Endothelial cell of umbilical vein (primary cell): ENCODE results near the gene PPP2R2D. TPM values are rescaled to one million over a fixed set of nuclear protein-coding genes. Genes with fewer than 3 reads are reported as not detected.

Experiments
- BruUV-seq: library from RNA; stranded (reverse); fragments of 400-500 nt; replicated peaks from 2 replicates; lab custom pipeline; 2021; lab: Mats Ljungman, UMichigan
- CTCF ChIA-PET: fragments of 300-600, 350-600 bp; sonication (Branson Sonifier 250); formaldehyde crosslinking; loops from one replicate; lab custom pipeline; 2021; ENCODE audit warnings: antibody characterized with exemption, inconsistent platforms; lab: Charles Lee
- POLR2A ChIA-PET: fragments of 300-600, 350-600 bp; sonication (Branson Sonifier 250); formaldehyde crosslinking; loops from one replicate; lab custom pipeline; 2021; ENCODE audit warnings: antibody characterized with exemption, inconsistent platforms; lab: Charles Lee
- DNase-seq: peaks from one replicate; pipeline ENCODE4 v3.0.0-alpha.2; 2011; ENCODE audit warnings: low read depth, low spot score
- FAIRE-seq: peaks from 2 replicates; lab custom pipeline; 2011; peaks lifted over from hg19 to GRCh38; lab: Jason Lieb, UNC
- H2AFZ ChIP-seq: 2 replicates; pipeline ENCODE4 v1.6.0; 2012; ENCODE audit warnings: low read depth, low read length, control low read depth, inconsistent platforms
- H3K27ac ChIP-seq: 2 replicates; pipeline ENCODE4 v1.5.1; 2011; ENCODE audit warnings: low read depth, mild to moderate bottlenecking, control low read depth, low read length, moderate library complexity; ENCODE audit not compliant: insufficient read depth
- H3K27me3 ChIP-seq, 2 experiments: 2 replicates each; pipeline versions ENCODE4 v1.6.0 to v1.6.1; 2011; ENCODE audit warnings: low read length in 2 of 2, mixed read lengths in 1 of 2; ENCODE audit not compliant: control insufficient read depth in 2 of 2, insufficient read depth in 2 of 2
- H3K36me3 ChIP-seq, 2 experiments: 2 replicates in 1 of 2; 3 replicates in 1 of 2; pipeline ENCODE4 v1.5.1; 2011; ENCODE audit warnings: low read length in 2 of 2, mild to moderate bottlenecking in 1 of 2, moderate library complexity in 1 of 2; ENCODE audit not compliant: control insufficient read depth in 2 of 2, insufficient read depth in 2 of 2; ENCODE audit errors: extremely low read depth in 1 of 2
- H3K4me1 ChIP-seq: 3 replicates; pipeline ENCODE4 v1.5.1; 2011; ENCODE audit warnings: mild to moderate bottlenecking, low read length; ENCODE audit not compliant: control insufficient read depth, insufficient read depth; ENCODE audit errors: extremely low read depth
- H3K4me2 ChIP-seq: 2 replicates; pipeline ENCODE4 v1.6.1; 2011; ENCODE audit warnings: low read length, control low read depth, mixed read lengths; ENCODE audit not compliant: insufficient read depth
- H3K4me3 ChIP-seq, 3 experiments: fragments of 200-600 bp in 1 of 3; sonication (generic), shearing (Covaris generic) in 1 of 3; replicated peaks in 1 of 3; 2 replicates each; pipeline ENCODE4 v1.5.1; 2011 to 2016; ENCODE audit warnings: control low read depth in 3 of 3, low read length in 3 of 3, mild to moderate bottlenecking in 2 of 3, inconsistent platforms in 1 of 3, low read depth in 1 of 3, moderate library complexity in 1 of 3; ENCODE audit not compliant: insufficient read depth in 1 of 3
- H3K79me2 ChIP-seq: 2 replicates; pipeline ENCODE4 v1.6.0; 2012; ENCODE audit warnings: low read length, inconsistent platforms; ENCODE audit not compliant: control insufficient read depth, insufficient read depth
- H3K9ac ChIP-seq: replicated peaks from 2 replicates; pipeline ENCODE3; 2011; ENCODE audit warnings: low read length, control low read depth; ENCODE audit not compliant: insufficient read depth; ENCODE audit errors: extremely low read depth
- H3K9me1 ChIP-seq: replicated peaks from 3 replicates; pipeline ENCODE4 v1.6.0; 2011; ENCODE audit warnings: mild to moderate bottlenecking, low read length; ENCODE audit not compliant: control insufficient read depth, insufficient read depth; ENCODE audit errors: extremely low read depth
- H3K9me3 ChIP-seq: replicated peaks from 2 replicates; pipeline ENCODE4 v1.5.1; 2012; ENCODE audit warnings: low read length, inconsistent platforms; ENCODE audit not compliant: control insufficient read depth, insufficient read depth
- H4K20me1 ChIP-seq: replicated peaks from 2 replicates; pipeline ENCODE3; 2011; ENCODE audit warnings: mild to moderate bottlenecking, low read length; ENCODE audit not compliant: control insufficient read depth, insufficient read depth; ENCODE audit errors: extremely low read depth
- CTCF ChIP-seq, 2 donors: IDR thresholded peaks; 1 replicate in 1 of 2; 2 replicates in 1 of 2; pipeline ENCODE4 v1.5.1; 2011; ENCODE audit warnings: low read length in 2 of 2, mild to moderate bottlenecking in 2 of 2, moderate library complexity in 2 of 2, control low read depth in 1 of 2, inconsistent platforms in 1 of 2, low read depth in 1 of 2; ENCODE audit not compliant: insufficient read depth in 1 of 2; ENCODE audit errors: extremely low read depth in 1 of 2
- EZH2 ChIP-seq: IDR thresholded peaks from 2 replicates; pipeline ENCODE4 v1.6.1; 2012; ENCODE audit warnings: borderline replicate concordance, low read depth, mild to moderate bottlenecking, moderate library complexity, low read length, inconsistent platforms; ENCODE audit not compliant: severe bottlenecking
- FOS ChIP-seq: IDR thresholded peaks from 2 replicates; pipeline ENCODE4 v1.6.1; 2011; ENCODE audit warnings: mild to moderate bottlenecking, low read length, moderate library complexity, borderline replicate concordance; ENCODE audit not compliant: insufficient read depth
- GATA2 ChIP-seq: IDR thresholded peaks from 2 replicates; pipeline ENCODE4 v1.7.0; 2011; ENCODE audit warnings: low read depth, mild to moderate bottlenecking, moderate library complexity, mixed read lengths, low read length; ENCODE audit not compliant: insufficient read length, insufficient read depth
- JUN ChIP-seq: IDR thresholded peaks from 2 replicates; pipeline ENCODE4 v1.6.1; 2011; ENCODE audit warnings: borderline replicate concordance, low read depth; ENCODE audit not compliant: insufficient read length, insufficient read depth
- MYC ChIP-seq: IDR thresholded peaks from one replicate; pipeline ENCODE4 v1.6.1; 2011; ENCODE audit warnings: mild to moderate bottlenecking, low read depth, low read length
- POLR2A ChIP-seq: IDR thresholded peaks from 2 replicates; pipeline ENCODE4 v1.6.1; 2012; ENCODE audit warnings: low read depth, mild to moderate bottlenecking, control low read depth, low read length
- POLR2AphosphoS5 ChIP-seq: IDR thresholded peaks from 2 replicates; pipeline ENCODE4 v1.6.1; 2012; ENCODE audit warnings: low read depth, mild to moderate bottlenecking, control low read depth, low read length, moderate library complexity; ENCODE audit not compliant: insufficient read depth
- dilution Hi-C: fragments of 300-500 bp; cut with MboI; formaldehyde crosslinking; loops from one replicate; pipeline ENCODE4 v1.15.0; 2019; ENCODE audit warnings: low sequenced_read_pairs; ENCODE audit not compliant: extremely low pct_ligation_motif_present
- intact Hi-C: fragments of 100-400 bp; cut with micrococcal nuclease; formaldehyde crosslinking; loops from one replicate; pipeline ENCODE4 v1.10.0; 2022
- polyA plus RNA-seq, 4 experiments: library from polyadenylated mRNA; depleted of rRNA in 3 of 4; stranded (reverse) in 3 of 4; unstranded in 1 of 4; fragments of >200 nt; gene quantifications; 2 replicates each; pipeline versions ENCODE4 v1.2.1 to v1.2.3, GENCODE V29; 2011 to 2012; ENCODE audit warnings: missing spikeins in 1 of 4
- total RNA-seq: library from RNA; stranded (reverse); gene quantifications from 2 replicates; pipeline ENCODE4 v1.2.3, GENCODE V29; 2021
- TF ChIP-seq, protein P1 (sequence below): IDR thresholded peaks from 2 replicates; pipeline ENCODE4 v1.6.1; 2011; ENCODE audit not compliant: insufficient read depth, insufficient read length

Gene PPP2R2D
- total and polyA plus RNA-seq, 2 donors (not counting 3 experiments of a cell fraction or from before 2014, with no cell fraction given) = 29.9 to 36.3 TPM

DNA sequence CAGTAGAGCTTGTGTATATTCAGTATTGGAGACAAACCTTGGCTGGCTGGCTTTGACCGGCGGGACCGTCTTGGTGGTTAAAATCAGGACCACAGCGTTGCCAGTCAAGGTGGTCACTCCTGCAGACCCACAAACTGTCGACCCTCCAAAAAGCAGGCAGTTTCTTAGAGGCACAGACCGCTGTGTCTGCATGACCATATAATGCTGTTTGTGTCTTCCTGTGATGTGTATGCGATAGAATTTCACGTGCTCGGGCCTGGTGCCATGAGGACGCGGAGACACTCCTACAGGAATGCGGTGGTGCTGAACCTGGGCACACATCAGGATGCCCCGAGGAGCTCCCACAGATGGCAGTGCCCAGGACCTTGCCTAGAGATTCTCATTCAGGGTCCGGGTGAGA, 46.1 kb downstream of the PPP2R2D start:
- BruUV-seq = no TSS peak
- peak; percentile 36 for DNase-seq
- POLR2A ChIA-PET = interaction anchor here (0.8 to 2.2 kb wide), 2 partner anchors 33 to 46 kb away, joined by 3 to 6 read pairs; partner anchors contain the start of gene PPP2R2D

GRCh38 chr10:131947631-131948347, 47.0 kb downstream of the PPP2R2D start:
- intact Hi-C loops (loop anchor here (1.0 kb wide), 3 partner anchors 32 to 76 kb away; no protein-coding TSS in a partner anchor), dilution Hi-C loops (no loop called here)
- DNase-seq = peak; percentile 94
- ChIA-PET POLR2A (interaction anchor here (0.8 to 2.2 kb wide), 3 partner anchors 32 to 47 kb away, joined by 3 to 6 read pairs (median 3); partner anchors contain the start of genes BNIP3 and PPP2R2D), CTCF (interaction anchor here (0.7 to 4.3 kb wide), 14 partner anchors 14 to 75 kb away, joined by 3 to 35 read pairs (median 4); partner anchors contain the start of gene BNIP3)
- peak overlapping the region; percentile 93 for H3K27ac ChIP-seq
- H3K4me1 ChIP-seq = peaks cover 39% of the 10 kb centered on the region
- peak overlapping the region; percentile 47 for H3K9ac ChIP-seq
- peaks cover 8 to 12% of the 10 kb centered on the region in 2 experiments for H3K36me3 ChIP-seq
- no peak overlapping the region for H2AFZ ChIP-seq
- H3K79me2 ChIP-seq = peaks cover 26% of the 10 kb centered on the region
- H3K9me1 ChIP-seq = no peaks in the 10 kb centered on the region
- H3K9me3 ChIP-seq = no peaks in the 10 kb centered on the region
- peak; percentile 86 for TF ChIP-seq FOS
- TF ChIP-seq MYC = peak; percentile 57
- TF ChIP-seq, protein P1, sequence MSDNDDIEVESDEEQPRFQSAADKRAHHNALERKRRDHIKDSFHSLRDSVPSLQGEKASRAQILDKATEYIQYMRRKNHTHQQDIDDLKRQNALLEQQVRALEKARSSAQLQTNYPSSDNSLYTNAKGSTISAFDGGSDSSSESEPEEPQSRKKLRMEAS = peak; percentile 45
- no peak for TF ChIP-seq CTCF (IDR thresholded peaks at IDR 0.05; ENCODE audit: extremely low read depth in 1 of 2, insufficient read depth in 1 of 2, low read depth in 1 of 2, low read length in 2 of 2)
- no peak for TF ChIP-seq POLR2A
- peak; percentile 95 for TF ChIP-seq JUN
- no peak for TF ChIP-seq EZH2
- peak; percentile 80 for TF ChIP-seq GATA2
- TF ChIP-seq POLR2AphosphoS5 = peak; percentile 76
- FAIRE-seq = peak; percentile 99
- TSS peak; percentile 93 for BruUV-seq
- peak overlapping the region; percentile 55 for H3K4me2 ChIP-seq
- H3K27me3 ChIP-seq = no peaks in the 10 kb centered on the region
- H3K4me3 ChIP-seq = peak overlapping the region in 1 of 3 experiments; percentile 18
- no peaks in the 10 kb centered on the region for H4K20me1 ChIP-seq

More for the DNA sequence above, 46.1 kb downstream of the PPP2R2D start:
- Histone ChIP-seq H3K4me1 (peaks cover 39% of the 10 kb centered on the region), H3K9me1 (no peaks in the 10 kb centered on the region), H3K79me2 (peaks cover 27% of the 10 kb centered on the region), H2AFZ (no peak overlapping the region), H3K36me3 (peaks cover 8 to 12% of the 10 kb centered on the region in 2 experiments), H3K27ac (peak overlapping the region; percentile 93), H3K4me2 (peak overlapping the region; percentile 55), H3K27me3 (no peaks in the 10 kb centered on the region), H4K20me1 (no peaks in the 10 kb centered on the region), H3K9ac (peak overlapping the region; percentile 47), H3K4me3 (no peak overlapping the region), H3K9me3 (no peaks in the 10 kb centered on the region)
- CTCF ChIA-PET = interaction anchor here (1.0 to 4.3 kb wide), 12 partner anchors 10 to 76 kb away, joined by 3 to 35 read pairs (median 6); partner anchors contain the start of gene BNIP3
- dilution Hi-C loops = no loop called here
- no peak for FAIRE-seq
- intact Hi-C loops = loop anchor here (1.0 kb wide), 1 partner anchor 17 kb away; no protein-coding TSS in a partner anchor
- TF ChIP-seq MYC = peak; percentile 32
- TF ChIP-seq, protein P1 = no peak
